Measurements from ENCODE around the gene C4orf50.

GRCh38 chr4:5999356-5999755 is 18.9 kb downstream of the C4orf50 start:
- TF ChIP-seq CTCF (conservative IDR thresholded peaks at IDR 0.05) (no peak), EZH2 (IDR thresholded peaks at IDR 0.05; ENCODE audit: low read depth) (no peak)

Measured in PC-9 (cell line).